Stimulated activated CD8-positive, alpha-beta memory T cell treated with anti-CD3 and anti-CD28 coated beads, Interleukin-15, amount 100 ng/mL, for 1 hour (primary cell): ENCODE measurements around the gene IRF2BP2.

Source experiments
- DNase-seq: peaks from one replicate; pipeline ENCODE4 v3.0.0-alpha.2; 2020; ENCODE audit warnings: low read depth

The IRF2BP2 gene

GRCh38 chr1:234583755-234584419 is 26.1 kb downstream of the IRF2BP2 start:
- DNase-seq: no peak

GRCh38 chr1:234582681-234583301 is 27.2 kb downstream of the IRF2BP2 start:
- no peak for DNase-seq

GRCh38 chr1:234582186-234582585 is 27.8 kb downstream of the IRF2BP2 start:
- DNase-seq: no peak

GRCh38 chr1:234581063-234581714 is 28.8 kb downstream of the IRF2BP2 start:
- DNase-seq: no peak

GRCh38 chr1:234579967-234580366 is 30.0 kb downstream of the IRF2BP2 start:
- DNase-seq: no peak

- DNase-seq: no peak
Observed at GRCh38 chr1:234578735-234579134, 31.2 kb downstream of the IRF2BP2 start.

- no peak for DNase-seq
Observed at GRCh38 chr1:234578087-234578486, 31.9 kb downstream of the IRF2BP2 start.

- no peak for DNase-seq
Observed at GRCh38 chr1:234573711-234574299, 36.2 kb downstream of the IRF2BP2 start.

GRCh38 chr1:234572966-234573365 is 37.0 kb downstream of the IRF2BP2 start:
- DNase-seq: no peak

GRCh38 chr1:234571702-234572101 is 38.3 kb downstream of the IRF2BP2 start:
- DNase-seq: no peak

GRCh38 chr1:234570329-234571120 is 39.5 kb downstream of the IRF2BP2 start:
- DNase-seq: no peak

- no peak for DNase-seq
Observed at GRCh38 chr1:234568345-234568744, 41.6 kb downstream of the IRF2BP2 start.

GRCh38 chr1:234565132-234565531 is 44.8 kb downstream of the IRF2BP2 start:
- no peak for DNase-seq

GRCh38 chr1:234564035-234565029 is 45.6 kb downstream of the IRF2BP2 start:
- DNase-seq: no peak

GRCh38 chr1:234562334-234562733 is 47.6 kb downstream of the IRF2BP2 start:
- DNase-seq: no peak

- no peak for DNase-seq
Observed at GRCh38 chr1:234561319-234561718, 48.7 kb downstream of the IRF2BP2 start.

- no peak for DNase-seq
Observed at GRCh38 chr1:234559902-234560676, 49.9 kb downstream of the IRF2BP2 start.

GRCh38 chr1:234559152-234559901 is 50.7 kb downstream of the IRF2BP2 start:
- no peak for DNase-seq

- DNase-seq: no peak
Observed at GRCh38 chr1:234558330-234558836, 51.6 kb downstream of the IRF2BP2 start.
